Activated CD4-positive, CD25-positive, alpha-beta regulatory T cell treated with anti-CD3 and anti-CD28 coated beads, Interleukin-2, amount 50 U/mL, for 16 hours (primary cell): ENCODE results near the gene PNMA1.
"Not testable (repeated sequence)": the region's sequence is repeated elsewhere in the genome, so short reads cannot be mapped to it uniquely, and the experiment has no call there.

ENCODE experiments used
- DNase-seq: peaks from one replicate; pipeline ENCODE4 v3.0.0-alpha.2; 2020; ENCODE audit warnings: low read depth, low spot score

Gene PNMA1

DNA sequence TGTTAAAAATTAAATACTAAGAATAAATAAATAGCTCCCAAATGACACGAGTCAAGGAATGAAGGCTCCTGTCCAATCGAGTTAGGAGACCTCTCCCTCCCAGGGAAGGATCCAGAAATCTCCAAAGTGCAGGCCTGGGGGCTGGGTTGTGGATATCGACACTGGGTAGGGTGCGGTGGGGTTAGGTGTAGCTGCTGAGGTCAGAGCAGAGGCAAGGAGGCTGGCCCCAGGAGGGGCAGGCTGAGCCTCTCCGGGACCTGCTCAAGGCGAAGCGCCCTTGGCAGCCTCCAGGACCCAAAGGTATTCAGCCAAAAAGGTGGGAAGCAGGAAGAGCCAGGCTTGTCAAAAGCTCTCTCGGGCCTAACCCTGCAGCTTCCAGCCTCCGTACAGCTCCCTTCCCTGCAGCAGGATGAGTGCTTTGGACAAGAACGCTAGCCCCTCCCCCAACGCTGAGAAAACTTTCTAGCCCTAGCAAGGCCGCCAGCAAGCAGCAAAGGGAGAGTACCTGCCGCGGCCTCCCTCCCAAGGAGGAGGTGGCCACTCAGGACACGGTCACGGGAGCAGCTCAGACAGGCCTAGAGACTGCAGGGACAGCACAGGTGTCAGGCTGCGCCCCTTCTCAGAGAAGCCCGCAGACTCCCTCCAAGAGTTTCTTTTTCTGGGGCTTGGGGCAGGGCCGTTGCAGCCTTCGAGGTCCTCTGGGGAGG is 3.7 kb upstream of the PNMA1 start:
- no peak for DNase-seq

DNA sequence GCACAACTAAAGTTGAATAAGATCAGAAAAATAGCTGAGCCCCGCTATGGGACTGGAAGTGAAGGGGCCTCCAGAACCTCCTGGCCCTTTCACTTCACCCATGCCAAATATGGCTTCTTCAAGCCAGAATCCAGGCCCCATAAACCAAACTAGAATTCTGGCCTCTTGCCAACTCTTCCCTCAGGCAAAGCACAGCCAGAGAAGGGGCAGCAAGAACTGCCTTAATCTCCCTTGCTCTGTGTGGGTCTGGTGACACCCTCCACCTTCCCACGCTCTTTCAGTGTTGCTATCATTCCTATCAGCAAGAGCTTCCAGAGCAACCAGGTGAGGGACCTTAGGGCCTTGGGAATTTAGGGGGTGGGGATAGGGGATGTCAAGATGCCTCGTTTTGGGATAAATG is 3.1 kb upstream of the PNMA1 start:
- no peak for DNase-seq

DNA sequence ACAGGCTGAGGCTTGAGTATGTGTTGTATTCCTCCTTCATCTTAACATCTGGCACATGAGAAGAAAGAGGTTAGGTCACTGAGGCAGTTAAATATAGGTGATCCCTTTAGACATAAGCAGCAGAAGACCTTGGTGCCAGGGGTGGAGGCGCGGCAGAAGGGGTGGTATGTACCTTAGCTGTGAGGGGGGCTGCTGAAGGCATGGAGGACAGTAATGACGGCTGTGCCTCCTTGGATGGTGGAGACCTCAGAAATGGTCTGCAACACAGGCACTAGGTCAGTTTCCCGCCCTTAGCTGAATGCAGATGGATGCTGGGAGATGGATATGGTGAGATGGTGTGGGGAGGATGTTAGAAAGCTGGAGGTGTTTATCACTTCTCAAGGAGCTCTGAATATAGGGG is 1.5 kb upstream of the PNMA1 start:
- DNase-seq, result no peak

DNA sequence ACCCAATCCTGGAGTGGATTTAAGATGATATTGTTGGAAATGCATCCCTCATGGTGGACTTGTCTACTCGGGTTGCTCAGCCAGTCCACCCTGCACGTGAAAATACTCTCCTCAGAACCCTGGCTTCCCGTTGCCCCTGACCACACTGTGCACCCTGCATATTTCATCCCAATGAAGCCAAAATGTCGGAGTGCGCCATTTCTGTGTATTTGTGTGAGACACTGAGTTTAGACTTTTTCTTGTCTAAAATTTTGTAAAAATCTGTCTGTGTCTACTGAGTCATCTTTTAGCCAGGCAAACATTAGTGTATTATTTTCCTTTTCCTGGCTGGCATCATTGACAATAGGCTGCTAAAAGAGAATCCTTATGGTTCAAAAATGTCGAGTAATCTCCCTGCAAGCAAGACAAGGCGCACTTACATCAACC is 485 bp upstream of the PNMA1 start:
- no peak for DNase-seq

DNA sequence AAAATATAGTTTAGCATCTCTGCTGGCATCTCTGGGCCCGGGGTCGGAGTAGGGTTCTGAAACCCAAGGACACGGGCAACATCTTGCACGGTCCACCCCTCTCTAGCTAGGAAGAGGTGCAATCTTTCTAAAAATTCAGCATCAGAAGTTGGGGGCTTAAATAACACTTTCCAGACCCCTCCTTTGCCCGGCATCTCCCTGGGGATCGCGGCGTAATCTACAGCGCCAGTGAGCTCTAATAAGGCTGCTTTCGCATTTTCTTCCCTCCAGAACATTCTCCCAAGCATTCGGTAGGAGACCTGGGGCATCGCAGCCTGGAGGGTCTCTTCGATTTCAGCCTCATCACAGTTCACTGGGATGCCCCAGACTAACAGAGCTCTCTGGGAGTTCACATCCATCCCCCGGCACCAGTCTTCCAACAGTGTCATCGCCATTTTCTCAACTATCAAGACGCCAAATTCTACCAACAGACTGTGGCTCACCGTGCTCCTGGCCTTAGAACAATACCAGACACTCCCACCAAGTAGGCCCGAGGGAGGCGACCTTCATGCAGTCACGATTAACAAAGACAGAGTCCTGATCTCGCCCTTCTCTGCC is 880 bp downstream of the PNMA1 start:
- DNase-seq, result no peak

DNA sequence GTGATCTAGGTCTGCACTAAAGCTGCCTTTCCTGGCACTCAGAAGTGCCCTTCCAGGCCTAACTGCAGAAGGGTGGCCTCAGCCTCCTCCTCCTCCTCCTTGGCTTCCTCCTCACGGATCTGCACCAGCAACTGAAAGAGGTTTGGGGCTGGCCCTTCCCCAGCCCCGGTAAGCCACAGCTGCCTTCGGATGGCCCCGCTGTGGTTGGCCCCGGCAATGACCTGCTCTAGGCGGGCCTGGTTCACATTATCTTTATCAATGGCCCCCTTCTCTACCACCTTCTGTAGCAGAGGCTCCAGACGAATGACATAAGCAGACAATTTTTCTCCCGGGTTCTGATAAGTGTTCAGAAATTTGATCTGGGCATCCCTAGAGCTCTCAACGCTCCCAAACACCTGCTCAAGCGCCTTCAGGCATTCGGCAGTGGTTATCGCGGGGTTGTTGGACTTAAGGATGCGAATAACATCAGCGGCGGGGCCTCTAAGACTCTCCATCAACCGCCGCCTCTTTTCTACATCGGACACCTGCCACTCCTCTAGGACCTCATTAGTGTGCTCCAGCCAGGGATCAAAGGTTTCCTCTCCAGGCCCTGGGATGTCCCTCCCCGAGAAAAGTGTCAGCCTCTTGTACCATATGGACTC is 1.5 kb downstream of the PNMA1 start:
- no peak for DNase-seq

DNA sequence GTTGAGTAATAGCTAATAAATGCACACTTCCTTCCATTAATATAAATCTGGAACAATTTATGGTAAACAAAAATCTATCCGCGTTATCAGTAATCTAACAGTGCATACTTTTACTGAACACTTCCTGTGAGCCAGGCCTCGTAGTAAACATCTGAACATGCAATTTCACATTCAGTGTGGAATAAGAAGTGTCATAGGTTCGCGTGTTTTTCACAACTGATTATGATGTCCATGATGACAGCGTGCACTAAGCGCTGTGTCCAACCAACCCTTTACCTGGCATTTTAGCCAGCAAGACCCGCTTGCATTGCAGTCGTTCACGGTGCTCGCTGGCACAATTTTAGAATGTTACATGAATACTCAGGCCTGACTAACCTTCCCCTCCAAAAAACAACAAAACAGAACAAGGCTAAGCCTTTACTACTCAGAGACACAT is 2.1 kb downstream of the PNMA1 start:
- DNase-seq, result no peak

DNA sequence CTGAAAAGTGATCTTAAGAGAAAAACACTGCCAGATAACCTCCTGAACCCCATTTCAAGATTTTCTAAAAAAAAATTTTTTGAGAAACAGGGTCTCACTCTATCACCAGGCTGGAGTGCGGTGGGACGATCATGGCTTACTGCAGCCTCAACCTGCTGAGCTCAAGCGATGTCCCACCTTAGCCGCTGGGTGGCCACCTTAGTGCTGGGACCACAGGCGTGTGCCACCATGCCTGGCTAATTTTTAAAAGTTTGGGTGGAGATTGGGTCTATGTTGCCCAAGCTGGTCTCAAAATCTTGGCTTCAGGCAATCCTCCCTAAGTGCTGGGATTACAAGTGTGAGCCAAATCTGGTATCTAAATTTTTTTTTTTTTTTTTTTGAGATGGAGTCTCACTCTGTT is 3.4 kb downstream of the PNMA1 start:
- no peak for DNase-seq

DNA sequence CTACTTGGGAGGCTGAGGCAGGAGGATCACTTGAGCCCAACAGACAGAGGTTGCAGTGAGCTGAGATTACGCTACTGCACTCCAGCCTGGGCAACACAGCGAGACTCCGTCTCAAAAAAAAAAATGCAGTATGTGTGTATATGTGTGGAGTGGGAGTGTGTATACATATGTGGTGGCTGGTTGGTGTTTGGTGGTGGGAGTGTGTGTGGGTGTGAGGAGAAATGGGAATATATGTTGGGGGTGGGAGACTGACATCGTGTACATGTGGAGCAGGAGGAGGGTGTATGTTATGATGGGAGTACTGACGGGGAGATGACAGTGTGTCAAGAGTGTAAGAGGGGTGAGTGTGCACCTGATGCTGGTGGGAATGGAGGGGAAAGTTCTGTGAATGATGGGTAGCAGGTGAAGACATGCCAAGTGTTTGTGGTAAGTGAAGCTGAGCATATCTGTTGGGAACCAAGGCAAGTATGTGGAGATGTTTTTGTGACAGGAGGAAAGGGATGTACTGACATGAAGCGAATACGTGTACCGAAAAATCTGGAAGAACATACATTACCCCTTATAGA is 4.2 kb downstream of the PNMA1 start:
- DNase-seq, result no peak

DNA sequence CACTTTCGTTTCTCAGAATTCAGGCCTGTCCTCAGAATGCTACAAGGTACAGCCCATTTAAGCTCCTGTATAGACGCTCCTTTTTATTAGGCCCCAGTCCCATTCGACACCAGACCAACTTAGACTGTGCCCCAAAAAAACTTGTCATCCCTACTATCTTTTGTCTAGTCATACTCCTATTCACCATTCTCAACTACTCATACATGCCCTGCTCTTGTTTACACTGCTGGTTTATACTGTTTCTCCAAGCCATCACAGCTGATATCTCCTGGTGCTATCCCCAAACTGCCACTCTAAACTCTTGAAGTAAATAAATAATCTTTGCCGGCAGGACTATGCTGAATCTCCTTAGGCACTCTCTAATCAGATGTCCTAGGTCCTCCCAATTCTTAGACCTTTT is 6.1 kb downstream of the PNMA1 start:
- DNase-seq, result not testable (repeated sequence)

DNA sequence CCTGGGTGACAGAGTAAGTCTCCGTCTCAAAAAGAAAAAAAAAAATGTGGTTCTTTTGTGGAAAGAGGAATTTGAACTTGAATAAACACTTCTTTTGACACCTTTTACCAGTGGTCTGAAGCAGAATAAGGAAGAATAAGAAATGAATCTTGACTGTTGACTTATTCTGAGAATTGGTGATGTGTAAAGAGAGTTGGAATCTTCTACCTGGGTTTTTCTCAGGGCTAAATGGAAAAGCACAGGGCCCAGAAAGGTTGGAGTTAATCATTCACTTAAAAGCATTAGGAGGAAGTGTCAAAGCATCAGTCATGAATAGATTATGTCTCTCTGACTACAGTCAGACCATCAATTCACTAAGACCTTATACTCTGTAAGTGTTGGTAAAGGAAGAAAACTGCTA is 13.9 kb downstream of the PNMA1 start:
- no peak for DNase-seq

DNA sequence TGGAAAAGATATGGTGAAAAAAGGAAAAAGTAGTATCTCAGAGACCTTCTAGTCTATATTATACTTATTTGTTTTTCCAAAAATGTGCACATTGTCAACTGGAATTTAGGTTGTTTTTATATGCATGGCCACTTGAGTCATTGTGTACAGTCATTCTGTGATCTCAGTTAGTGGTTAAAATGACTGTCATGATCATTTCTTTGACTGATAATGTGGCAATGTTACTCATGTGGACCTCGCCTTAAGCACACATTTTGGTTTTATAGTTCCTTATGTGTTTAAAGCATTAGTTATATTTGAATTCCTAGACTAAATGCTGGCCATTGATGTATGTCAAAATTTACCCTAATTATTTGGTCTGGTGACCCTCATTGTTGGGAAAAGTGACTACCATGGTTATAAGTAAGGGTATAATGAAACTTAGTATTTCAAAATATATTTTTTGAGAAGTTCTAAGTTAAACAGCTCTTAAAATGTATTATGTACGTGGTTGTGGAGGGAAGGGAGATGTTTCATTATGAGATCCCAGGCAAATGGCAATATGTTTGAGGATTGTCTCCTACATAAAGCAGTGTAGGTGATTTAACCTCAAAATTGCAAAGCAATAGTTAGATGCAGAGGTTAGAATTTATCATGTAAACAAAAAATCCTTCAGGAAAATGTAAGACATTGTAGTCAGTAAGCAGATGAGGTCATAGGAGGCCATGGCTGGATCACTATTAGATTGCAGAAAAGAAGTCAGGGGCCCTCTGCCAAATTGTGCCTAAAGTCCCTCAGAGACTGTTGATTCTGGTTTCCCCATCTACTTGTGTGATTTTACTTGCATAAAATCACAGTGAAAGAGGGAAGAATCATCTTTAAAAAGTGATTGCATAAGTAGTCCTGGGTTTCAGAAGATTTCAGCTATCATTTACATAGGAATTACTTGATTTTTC is 17.5 kb downstream of the PNMA1 start:
- DNase-seq, result no peak

DNA sequence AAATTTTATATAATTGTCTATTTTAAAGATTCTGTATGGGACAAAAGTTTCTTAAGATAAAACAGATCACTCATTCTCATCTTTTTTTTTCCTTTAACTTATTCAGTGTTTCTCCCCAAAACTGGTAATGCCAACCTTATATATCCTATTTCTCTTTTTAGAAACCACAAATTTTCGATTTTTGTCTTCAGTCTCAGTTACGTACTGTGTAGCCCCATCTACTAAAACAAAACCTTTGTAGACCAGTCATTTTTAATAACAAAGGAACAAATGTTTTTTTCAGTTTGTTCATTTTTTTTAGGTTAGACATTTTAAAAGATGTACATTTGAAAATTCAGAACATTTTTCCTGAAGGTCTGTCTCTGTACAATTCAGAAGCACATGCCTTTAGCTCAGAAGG is 18.2 kb downstream of the PNMA1 start:
- no peak for DNase-seq

DNA sequence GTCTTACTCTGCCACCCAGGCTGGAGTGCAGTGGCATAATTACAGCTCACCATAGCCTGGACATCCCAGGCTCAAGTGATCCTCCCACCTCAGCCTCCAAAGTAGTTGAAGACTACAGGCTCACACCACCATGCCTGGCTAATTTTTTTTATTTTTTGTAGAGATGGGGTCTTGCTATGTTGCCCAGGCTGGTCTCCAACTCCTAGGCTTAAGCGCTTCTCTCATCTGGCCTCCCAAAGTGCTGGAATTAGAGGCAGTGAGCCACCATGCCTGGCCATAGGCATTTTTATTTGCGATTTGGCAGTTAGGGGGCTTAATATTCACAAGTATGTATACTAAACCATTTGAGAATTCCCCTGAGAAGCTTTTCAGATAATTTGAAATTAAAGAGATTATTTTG is 19.1 kb downstream of the PNMA1 start:
- no peak for DNase-seq

DNA sequence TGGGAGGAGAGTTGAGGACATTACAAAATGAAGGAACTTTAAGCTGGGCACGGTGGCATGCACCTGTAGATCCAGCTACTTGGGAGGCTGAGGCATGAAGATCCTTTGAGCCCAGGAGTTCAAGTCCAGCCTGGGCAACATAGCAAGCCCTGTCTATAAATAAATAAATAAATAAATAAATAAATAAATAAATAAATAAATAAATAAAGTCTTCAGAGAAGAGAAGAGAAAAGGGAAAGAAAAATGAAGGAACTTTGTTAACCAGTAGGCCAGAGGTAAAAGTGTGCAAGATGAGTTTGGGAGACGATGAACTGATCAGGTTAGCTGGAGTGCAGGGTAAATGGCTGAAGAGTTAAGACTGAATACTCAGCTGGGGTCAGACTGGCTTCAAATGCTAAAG is 20.1 kb downstream of the PNMA1 start:
- no peak for DNase-seq

DNA sequence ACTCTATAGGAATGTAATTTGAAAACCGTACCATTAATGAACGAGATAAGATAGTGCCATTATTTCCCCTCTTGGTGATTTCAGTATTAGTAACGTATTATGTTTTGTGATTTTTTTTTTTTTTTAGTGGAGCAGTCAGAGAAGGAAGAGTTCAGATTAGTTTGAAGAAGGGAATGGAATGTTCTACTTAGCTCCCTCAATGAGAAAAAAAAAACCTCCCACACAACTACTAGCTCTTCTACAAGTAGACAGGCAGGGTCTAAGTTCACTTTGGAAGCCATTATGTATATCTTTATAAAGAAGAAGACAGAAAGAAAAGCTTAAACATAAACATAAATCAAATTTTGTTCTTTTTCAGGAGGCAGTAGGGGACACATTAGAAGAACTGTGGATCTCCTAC is 27.3 kb downstream of the PNMA1 start:
- DNase-seq, result no peak

DNA sequence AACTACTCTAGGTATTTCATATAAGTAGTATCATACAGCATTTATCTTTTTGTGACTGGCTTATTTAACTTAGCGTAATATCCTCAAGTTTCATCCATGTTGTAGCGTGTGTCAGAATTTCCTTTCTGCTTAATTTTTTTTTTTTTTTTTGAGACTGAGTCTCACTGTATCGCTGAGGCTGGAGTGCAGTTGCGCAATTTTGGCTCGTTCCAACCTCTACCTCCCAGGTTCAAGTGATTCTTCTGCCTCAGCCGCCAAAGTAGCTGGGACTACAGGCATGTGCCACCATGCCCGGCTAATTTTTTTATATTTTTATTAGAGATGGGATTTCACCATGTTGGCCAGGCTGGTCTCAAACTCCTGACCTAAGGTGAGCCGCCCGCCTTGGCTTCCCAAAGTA is 28.9 kb downstream of the PNMA1 start:
- DNase-seq, result no peak

DNA sequence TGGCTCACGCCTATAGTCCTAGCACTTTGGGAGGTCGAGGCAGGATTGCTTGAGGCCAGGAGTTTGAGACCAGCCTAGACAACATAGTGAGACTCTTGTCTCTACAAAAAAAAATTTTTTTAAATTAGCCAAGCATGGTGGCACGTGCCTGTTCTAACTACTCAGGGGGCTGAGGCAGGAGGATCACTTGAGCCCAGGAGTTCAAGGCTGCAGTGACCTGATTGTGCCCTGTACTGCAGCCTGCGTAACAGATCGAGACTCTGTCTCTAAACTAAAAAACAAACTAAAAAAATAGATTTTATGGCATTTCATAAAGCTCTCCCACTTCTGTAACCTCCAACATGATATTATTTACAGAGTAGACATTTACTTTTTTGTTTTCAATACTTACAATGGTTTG is 29.6 kb downstream of the PNMA1 start:
- no peak for DNase-seq

DNA sequence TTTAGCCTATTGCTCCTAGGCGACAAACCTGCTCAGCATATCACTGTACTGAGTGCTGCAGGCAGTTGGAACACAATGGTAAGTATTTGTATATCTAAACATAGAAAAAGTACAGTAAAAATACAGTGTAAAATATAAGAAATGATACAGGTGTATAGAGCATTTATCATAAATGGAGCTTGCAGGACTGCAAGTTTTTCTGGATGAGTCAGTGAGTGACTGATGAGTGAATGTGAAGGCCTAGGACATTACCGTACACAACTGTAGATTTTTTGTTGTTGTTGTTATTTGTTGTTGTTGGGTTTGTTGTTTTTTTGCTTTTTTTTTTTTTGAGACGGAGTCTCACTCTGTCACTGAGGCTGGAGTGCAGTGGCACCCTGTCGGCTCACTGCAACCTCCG is 33.4 kb downstream of the PNMA1 start:
- no peak for DNase-seq

DNA sequence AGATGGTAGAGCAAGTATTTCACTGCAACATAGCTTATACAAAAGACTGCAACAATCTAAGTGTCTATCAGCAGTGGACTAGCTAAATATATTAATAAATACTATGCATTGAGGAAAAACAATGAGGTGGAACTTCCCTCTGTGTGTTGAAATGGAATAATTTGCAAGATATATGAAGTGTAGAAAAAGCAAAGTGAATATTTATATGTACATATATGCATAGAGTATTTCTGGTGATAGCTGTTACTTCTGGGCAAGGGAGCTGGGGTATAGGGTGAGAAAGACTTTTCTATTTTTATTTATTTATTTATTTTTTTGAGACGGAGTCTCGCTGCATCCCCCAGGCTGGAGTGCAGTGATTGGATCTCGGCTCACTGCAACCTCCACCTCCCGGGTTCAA is 35.5 kb downstream of the PNMA1 start:
- no peak for DNase-seq

DNA sequence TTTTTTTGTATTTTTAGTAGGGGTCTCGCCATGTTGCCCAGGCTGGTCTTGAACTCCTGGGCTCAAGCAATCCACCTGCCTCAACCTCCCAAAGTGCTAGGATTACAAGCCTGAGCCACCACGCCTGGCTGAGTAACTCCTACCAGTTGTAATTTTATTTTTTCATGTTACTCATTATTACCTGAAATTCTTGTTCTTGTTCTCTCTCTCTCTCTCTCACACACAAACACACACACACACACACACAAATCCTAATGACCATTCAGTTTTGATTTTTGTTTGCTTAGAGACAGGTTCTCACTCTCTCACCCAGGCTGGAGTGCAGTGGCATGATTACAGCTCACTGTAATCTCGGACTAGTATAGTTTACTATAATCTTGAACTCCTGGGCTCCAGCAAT is 39.2 kb downstream of the PNMA1 start:
- no peak for DNase-seq

DNA sequence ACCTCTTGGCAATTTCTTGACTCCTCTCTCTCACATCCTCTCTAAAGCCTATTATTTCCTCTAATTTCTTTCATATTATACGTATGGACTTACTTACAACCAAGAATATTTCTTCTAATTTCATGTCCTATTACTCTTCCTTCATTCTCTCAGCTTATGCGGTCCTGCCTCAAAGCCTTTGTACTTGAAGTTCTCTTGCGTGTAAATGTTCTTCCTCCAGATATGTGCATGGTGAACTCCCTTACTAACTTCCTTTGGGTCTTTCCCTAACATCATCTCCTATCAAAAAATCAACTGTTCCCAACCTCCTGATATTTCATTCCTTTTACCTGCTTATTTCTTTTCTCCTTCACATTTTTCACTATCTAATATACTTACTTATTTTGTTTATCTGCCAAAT is 46.3 kb downstream of the PNMA1 start:
- no peak for DNase-seq
